WI38 (cell line): Measurements from ENCODE around the gene RCOR1.
A peak's percentile ranks its signal among the peaks of the same experiment; 100 is the strongest.

Experiments used
- H3K4me3 ChIP-seq: 2 replicates; pipeline ENCODE4 v1.5.1; 2011; ENCODE audit warnings: low read depth, mild to moderate bottlenecking, control low read depth, low read length
- TF ChIP-seq, protein P1 (sequence below): IDR thresholded peaks from 2 replicates; pipeline ENCODE4 v1.5.1; 2012; ENCODE audit warnings: low read depth, mild to moderate bottlenecking, control low read depth, low read length

The RCOR1 gene

GRCh38 chr14:102688290-102688689 is 95.8 kb downstream of the RCOR1 start:
- no peak overlapping the region for H3K4me3 ChIP-seq
- TF ChIP-seq, protein P1, sequence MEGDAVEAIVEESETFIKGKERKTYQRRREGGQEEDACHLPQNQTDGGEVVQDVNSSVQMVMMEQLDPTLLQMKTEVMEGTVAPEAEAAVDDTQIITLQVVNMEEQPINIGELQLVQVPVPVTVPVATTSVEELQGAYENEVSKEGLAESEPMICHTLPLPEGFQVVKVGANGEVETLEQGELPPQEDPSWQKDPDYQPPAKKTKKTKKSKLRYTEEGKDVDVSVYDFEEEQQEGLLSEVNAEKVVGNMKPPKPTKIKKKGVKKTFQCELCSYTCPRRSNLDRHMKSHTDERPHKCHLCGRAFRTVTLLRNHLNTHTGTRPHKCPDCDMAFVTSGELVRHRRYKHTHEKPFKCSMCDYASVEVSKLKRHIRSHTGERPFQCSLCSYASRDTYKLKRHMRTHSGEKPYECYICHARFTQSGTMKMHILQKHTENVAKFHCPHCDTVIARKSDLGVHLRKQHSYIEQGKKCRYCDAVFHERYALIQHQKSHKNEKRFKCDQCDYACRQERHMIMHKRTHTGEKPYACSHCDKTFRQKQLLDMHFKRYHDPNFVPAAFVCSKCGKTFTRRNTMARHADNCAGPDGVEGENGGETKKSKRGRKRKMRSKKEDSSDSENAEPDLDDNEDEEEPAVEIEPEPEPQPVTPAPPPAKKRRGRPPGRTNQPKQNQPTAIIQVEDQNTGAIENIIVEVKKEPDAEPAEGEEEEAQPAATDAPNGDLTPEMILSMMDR: no peak

GRCh38 chr14:102690509-102691286 is 98.2 kb downstream of the RCOR1 start:
- H3K4me3 ChIP-seq: no peak overlapping the region
- TF ChIP-seq, protein P1: no peak

DNA sequence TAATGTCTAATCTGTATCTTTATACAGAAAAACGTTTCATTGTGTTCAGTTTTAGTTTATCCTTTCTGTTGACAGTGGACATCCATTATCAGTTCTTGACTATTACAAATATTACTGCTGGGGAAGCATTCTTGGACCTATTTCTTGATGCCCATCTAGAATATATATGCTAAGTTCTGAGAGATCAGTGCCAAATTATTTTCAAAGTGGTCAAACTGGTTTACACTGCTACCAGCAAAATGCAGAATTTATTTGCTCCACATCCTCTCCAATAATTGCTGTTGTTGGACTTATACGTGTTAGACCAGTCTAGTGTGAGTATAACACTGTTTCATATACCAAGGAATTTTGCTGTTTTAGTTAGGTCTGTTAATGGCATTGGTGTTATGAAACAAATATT is 99.3 kb downstream of the RCOR1 start:
- TF ChIP-seq, protein P1: no peak
- H3K4me3 ChIP-seq: no peak overlapping the region

- TF ChIP-seq, protein P1: no peak
- no peak overlapping the region for H3K4me3 ChIP-seq
Measured at GRCh38 chr14:102692334-102692733, 99.9 kb downstream of the RCOR1 start.

DNA sequence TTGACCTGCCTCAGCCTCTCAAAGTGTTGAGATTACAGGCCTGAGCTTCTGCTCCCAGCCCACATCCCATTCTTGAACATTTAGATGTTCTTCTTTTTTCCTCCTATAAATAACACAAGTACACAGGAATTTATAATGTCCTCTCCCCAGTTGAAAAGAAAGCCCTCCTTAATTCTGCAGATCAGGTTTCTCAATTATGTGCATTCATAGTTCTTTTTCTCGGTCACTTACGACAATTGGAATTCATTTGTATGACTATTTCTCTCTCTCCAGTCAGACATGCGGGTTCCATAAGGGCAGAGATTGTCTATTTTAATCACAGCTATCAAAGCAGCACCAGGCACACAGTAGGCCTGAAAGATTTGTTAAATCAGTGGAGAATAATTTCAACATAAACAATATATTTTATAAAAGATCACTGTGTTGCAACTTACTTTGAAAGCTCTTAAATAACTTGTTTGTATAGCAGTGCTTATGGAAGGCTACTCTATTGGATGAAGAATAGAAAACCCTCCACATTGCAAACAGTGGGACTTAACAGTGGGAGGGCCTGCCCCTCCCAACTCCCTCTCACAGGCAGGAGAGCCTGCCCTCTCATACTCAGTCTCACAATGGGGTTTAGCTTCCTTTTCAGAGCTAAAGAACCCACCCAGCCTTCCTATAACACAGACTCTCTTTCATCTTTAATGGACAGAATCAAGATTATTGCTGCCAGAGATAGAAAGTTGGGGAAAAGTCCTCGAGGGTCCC is 100.7 kb downstream of the RCOR1 start:
- no peak overlapping the region for H3K4me3 ChIP-seq
- TF ChIP-seq, protein P1: no peak

DNA sequence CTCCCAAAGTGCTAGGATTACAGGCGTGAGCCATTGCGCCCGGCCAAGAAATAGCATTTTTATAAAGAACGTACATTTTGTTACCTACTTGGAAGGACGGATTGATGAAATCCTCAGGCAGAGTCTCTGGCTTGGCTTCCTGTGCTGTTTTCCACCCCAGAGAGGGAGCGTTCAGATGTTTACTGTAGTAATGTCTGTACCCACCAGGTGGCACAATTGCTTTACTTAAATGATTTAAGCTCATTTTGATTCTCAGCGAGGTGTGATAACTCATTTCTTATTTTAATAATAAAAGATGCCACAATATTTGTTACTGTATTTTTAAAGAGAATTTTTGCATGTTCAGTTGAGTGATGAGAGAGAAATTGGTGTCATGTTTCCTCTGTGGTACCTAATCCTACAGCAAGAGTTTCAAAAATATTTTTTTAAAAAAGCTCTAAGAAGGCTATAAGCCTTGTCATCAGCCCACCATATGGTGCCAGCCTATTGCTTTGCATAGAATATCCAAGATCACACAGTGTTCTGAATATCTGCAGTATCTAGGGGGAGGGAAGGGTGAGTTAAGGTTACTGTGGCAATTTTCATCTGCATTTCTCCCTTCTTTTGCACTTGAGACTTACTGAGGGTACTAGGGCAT is 102.2 kb downstream of the RCOR1 start:
- TF ChIP-seq, protein P1: peak; percentile 45
- H3K4me3 ChIP-seq: no peak overlapping the region

DNA sequence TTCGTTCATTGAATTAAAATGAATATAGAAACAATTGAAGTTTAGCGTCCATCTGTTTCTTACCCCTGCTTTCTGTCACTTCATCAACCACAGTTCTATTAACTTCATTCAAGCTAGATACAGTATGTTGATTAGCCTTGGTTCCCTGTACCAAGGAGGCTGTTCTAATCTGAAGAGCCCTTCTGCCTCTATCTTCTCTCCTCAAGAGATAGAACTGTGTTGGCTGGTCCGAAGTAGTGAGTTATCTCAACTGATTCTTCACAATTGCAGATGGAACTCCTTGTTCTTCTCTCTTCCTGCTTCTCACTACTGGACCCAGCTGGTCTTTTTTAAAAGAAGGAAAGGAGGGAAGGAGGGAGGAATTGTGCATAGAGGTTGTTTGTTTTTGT is 102.7 kb downstream of the RCOR1 start:
- H3K4me3 ChIP-seq: no peak overlapping the region
- TF ChIP-seq, protein P1: no peak
